HepG2 (cell line): ENCODE data around the gene SNX21. TPM values are rescaled to one million over a fixed set of nuclear protein-coding genes. Genes with fewer than 3 reads are reported as not detected.

Experiments used
- ATF4 ChIP-seq, 2 experiments: fragments of 450-650 bp in 1 of 2; sonication (generic) in 1 of 2; formaldehyde crosslinking; IDR thresholded peaks; 2 replicates each; pipeline versions ENCODE4 v1.5.0 to v1.8.0; 2020 to 2022; ENCODE audit warnings: mild to moderate bottlenecking in 1 of 2, missing genetic modification reagents in 1 of 2
- BATF2 ChIP-seq: sonication (generic); formaldehyde crosslinking; IDR thresholded peaks from 2 replicates; pipeline ENCODE4 v1.8.0; 2022; ENCODE audit warnings: mild to moderate bottlenecking, missing genetic modification reagents, moderate library complexity
- JUN ChIP-seq: sonication (generic); formaldehyde crosslinking; IDR thresholded peaks from 2 replicates; pipeline ENCODE4 v1.4.0; 2020; ENCODE audit warnings: mild to moderate bottlenecking, missing genetic modification reagents
- MLXIP ChIP-seq: sonication (generic); formaldehyde crosslinking; IDR thresholded peaks from 2 replicates; pipeline ENCODE4 v1.9.0; 2021; ENCODE audit warnings: missing genetic modification reagents, borderline replicate concordance
- MXI1 ChIP-seq: IDR thresholded peaks from 3 replicates; pipeline ENCODE4 v1.6.1; 2012; ENCODE audit warnings: low read depth, low read length, inconsistent platforms, borderline replicate concordance
- NCOA2 ChIP-seq: sonication (generic); formaldehyde crosslinking; IDR thresholded peaks from 2 replicates; pipeline ENCODE4 v1.8.0; 2022; ENCODE audit warnings: inconsistent platforms
- POLR2G ChIP-seq: fragments of 200-400 bp; formaldehyde crosslinking; IDR thresholded peaks from 2 replicates; pipeline ENCODE4 v1.6.1; 2018; ENCODE audit warnings: mild to moderate bottlenecking, low read depth, low read length, moderate library complexity
- RAD21 ChIP-seq: fragments of 450-650 bp; formaldehyde crosslinking; IDR thresholded peaks from 2 replicates; pipeline ENCODE4 v1.5.0; 2020; ENCODE audit warnings: mild to moderate bottlenecking
- SOX5 ChIP-seq: IDR thresholded peaks from 2 replicates; pipeline ENCODE4 v1.6.1; 2016; ENCODE audit warnings: borderline replicate concordance
- SRSF9 ChIP-seq: fragments of 200-400 bp; formaldehyde crosslinking; IDR thresholded peaks from 2 replicates; pipeline ENCODE4 v1.6.1; 2018; ENCODE audit warnings: borderline replicate concordance, mild to moderate bottlenecking, low read depth, low read length; ENCODE audit not compliant: insufficient read depth, poor library complexity, severe bottlenecking
- SRY ChIP-seq: sonication (generic); formaldehyde crosslinking; IDR thresholded peaks from 2 replicates; pipeline ENCODE4 v1.8.0; 2022; ENCODE audit warnings: mild to moderate bottlenecking, missing genetic modification reagents
- TEAD3 ChIP-seq: optimal IDR thresholded peaks from 2 replicates; pipeline ENCODE3; 2016; ENCODE audit warnings: borderline replicate concordance
- ZFP36L1 ChIP-seq: sonication (generic); formaldehyde crosslinking; IDR thresholded peaks from 2 replicates; pipeline ENCODE4 v1.8.0; 2022; ENCODE audit warnings: mild to moderate bottlenecking, missing genetic modification reagents, moderate library complexity
- ZFP91 ChIP-seq: sonication (generic); formaldehyde crosslinking; IDR thresholded peaks from 2 replicates; pipeline ENCODE4 v1.9.0; 2022; ENCODE audit warnings: missing genetic modification reagents, mild to moderate bottlenecking, borderline replicate concordance
- ZNF747 ChIP-seq: sonication (generic); formaldehyde crosslinking; IDR thresholded peaks from 2 replicates; pipeline ENCODE4 v1.8.1; 2023; ENCODE audit warnings: missing genetic modification reagents, mild to moderate bottlenecking, borderline replicate concordance
- ZSCAN5A ChIP-seq: sonication (generic); formaldehyde crosslinking; IDR thresholded peaks from 2 replicates; pipeline ENCODE4 v1.8.0; 2022; ENCODE audit warnings: mild to moderate bottlenecking, missing genetic modification reagents, borderline replicate concordance
- polyA plus RNA-seq, 8 experiments: library from polyadenylated mRNA; depleted of rRNA in 3 of 8; stranded (reverse) in 7 of 8; unstranded in 1 of 8; fragments of >200 nt; fragmentation: Illumina TruSeq in 4 of 8; extraction: Trizol in 4 of 8; gene quantifications; 2 replicates each; pipeline versions ENCODE4 v1.2.1 to v1.2.3, GENCODE V29; 2011 to 2016; ENCODE audit warnings: low read depth in 4 of 8, missing spikeins in 1 of 8, mixed read lengths in 1 of 8; ENCODE audit not compliant: insufficient read depth in 1 of 8
- total RNA-seq, 5 experiments: library from RNA; depleted of rRNA; stranded (reverse); fragments of >200 nt; fragmentation: Illumina TruSeq; extraction: Trizol; gene quantifications; 2 replicates each; pipeline ENCODE4 v1.2.3, GENCODE V29; 2016; ENCODE audit warnings: low read depth in 1 of 5

Gene SNX21
- total and polyA plus RNA-seq, 2 of the 13 experiments (the other 11 are each of a cell fraction or from before 2014, with no cell fraction given), result 7.7 to 12.8 TPM

GRCh38 chr20:45812157-45813005 is 21.2 kb upstream of the SNX21 start, which contains the start of gene UBE2C (continued):
- TF ChIP-seq NCOA2 (CRISPR knock-in tag) (no peak), ATF4 (CRISPR knock-in tag; IDR thresholded peaks at IDR 0.05) (peak in 1 of 2 experiments; percentile 73; a peak in 2 of 4 replicates), POLR2G (peak; percentile 67; the same call in 1 of the 2 replicates), SRY (CRISPR knock-in tag) (peak; percentile 15; the same call in 1 of the 2 replicates), BATF2 (CRISPR knock-in tag) (peak; percentile 95), RAD21 (CRISPR knock-in tag) (no peak), ZFP91 (CRISPR knock-in tag) (peak; percentile 94), MLXIP (CRISPR knock-in tag) (no peak), ZNF747 (0 out of 2 replicates have a peak, but pooled peaks have one; percentile 47), ZFP36L1 (CRISPR knock-in tag) (peak; percentile 97), JUN (CRISPR knock-in tag) (no peak), MXI1 (peak; percentile 90; the same call in 2 of the 3 replicates), ZSCAN5A (CRISPR knock-in tag) (peak; percentile 50; the same call in 1 of the 2 replicates), TEAD3 (CRISPR knock-in tag) (peak; percentile 19), SOX5 (CRISPR knock-in tag) (no peak), SRSF9 (no peak)
